HT1080 (cell line): ENCODE data around the gene NUP210. TPM values are rescaled to one million over a fixed set of nuclear protein-coding genes. Genes with fewer than 3 reads are reported as not detected.

Experiments
- DNase-seq: peaks from one replicate; pipeline ENCODE4 v3.0.0-alpha.2; 2015; ENCODE audit warnings: low read depth
- total RNA-seq: library from RNA; depleted of rRNA; stranded (reverse); fragments of >200 nt; shearing (Covaris generic); gene quantifications from 2 replicates; pipeline ENCODE4 v1.2.3, GENCODE V29; 2014

The NUP210 gene
- total RNA-seq, 1 experiment from 2014 or later: 0.39 TPM

DNA sequence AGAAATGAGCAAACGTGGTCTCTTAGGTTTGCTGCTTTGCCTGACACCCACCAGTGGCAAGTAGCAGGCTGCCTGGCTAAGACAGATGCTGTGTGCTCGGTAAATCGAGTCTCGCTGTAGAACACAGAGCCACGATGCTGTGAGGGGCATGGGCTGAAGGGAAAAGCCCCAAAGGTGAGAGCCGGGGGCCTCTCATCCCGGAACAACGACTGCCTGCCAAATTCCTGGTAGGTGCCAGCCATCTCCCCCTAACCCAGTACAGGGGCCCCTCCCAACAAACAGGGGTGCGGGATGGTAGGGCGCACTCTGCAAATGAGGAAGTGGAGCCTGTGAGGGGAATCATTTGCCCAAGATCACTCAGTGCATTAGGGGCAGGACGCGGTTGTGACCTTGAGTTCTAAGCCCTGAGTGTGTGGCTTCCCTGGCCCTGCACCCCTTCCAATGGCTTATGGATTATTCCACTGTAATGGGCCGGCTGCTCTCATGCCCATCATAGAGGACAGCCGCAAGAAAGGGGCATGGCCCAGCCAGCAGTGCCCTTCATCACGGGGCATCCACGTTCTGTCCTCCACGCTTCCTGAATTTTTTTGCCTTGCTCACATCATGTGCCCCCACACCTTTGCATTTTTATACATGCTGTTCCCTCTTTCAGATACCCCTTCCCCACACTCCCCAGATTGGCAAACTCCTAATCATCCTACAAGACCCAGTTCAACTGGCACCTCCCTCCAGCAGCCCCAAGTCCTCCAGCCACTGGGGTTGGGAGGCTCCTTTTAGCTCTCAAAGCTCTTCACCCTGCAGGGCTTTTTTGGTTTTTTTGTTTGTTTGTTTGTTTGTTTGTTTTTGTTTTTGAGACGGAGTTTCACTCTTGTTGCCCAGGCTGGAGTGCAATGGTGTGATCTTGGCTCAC lies 125.4 kb downstream of the NUP210 start:
- DNase-seq: no peak

DNA sequence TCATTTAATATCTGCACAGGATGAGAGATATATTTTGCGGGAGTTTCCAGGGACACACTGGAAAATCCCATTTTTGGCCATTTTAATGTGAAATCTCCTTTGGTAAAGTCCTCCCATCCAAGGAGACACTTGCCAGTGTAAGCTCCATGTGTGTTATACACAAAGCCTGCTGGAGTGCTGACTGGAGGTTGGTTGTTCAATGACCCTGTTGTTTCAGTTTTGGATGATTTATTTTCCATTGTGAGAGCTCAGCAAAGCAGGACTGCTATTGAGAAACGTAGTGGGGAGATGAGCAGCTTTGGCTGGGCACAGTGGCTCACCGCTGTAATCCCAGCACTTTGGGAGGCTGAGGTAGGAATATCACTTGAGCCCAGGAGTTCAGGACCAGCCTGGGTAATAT lies 127.7 kb downstream of the NUP210 start:
- DNase-seq: no peak

DNA sequence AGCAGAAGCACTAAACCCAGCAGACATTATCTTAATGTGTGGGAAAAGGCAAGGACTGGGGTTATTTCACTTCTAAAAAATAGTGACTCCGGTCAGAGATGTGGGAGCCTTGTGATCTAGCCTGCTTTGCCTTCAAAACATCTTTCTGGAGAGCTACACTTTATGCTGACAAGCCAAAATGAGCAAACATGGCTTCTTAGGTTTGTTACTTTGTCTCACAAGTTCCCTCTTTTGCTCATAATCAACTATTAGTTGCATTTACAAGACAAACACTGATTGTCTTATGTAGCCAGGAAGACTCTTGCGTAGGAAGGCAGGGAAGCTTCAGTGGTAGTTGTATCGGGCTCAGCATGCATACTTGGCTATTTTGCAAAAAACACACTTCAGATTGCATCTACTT lies 129.2 kb downstream of the NUP210 start:
- no peak for DNase-seq

DNA sequence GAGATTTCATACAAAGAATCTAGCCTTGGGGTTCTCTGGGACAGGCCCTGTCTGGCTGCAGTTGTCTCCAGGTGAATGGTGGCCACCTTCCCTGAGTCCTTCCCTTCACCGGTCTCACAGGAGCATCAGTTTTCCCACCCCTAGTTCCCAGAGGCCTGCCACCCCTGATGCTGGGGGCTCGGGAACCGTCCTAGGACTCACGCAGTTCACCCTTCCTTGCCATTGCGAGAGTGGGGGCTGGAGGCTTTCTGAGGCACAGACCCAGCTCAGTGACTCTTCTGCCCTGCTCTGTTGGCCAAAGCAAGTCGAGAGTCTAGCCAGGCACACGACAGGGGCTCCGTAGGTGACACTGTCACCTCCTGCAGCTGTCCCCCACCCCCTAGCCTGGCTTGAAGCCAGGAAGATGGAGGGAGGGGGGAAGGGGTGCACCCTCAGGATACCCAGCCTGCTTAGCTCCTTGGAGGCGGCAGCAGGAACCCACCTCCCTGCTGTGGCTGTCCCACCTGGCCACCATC lies 130.3 kb downstream of the NUP210 start:
- DNase-seq: no peak

DNA sequence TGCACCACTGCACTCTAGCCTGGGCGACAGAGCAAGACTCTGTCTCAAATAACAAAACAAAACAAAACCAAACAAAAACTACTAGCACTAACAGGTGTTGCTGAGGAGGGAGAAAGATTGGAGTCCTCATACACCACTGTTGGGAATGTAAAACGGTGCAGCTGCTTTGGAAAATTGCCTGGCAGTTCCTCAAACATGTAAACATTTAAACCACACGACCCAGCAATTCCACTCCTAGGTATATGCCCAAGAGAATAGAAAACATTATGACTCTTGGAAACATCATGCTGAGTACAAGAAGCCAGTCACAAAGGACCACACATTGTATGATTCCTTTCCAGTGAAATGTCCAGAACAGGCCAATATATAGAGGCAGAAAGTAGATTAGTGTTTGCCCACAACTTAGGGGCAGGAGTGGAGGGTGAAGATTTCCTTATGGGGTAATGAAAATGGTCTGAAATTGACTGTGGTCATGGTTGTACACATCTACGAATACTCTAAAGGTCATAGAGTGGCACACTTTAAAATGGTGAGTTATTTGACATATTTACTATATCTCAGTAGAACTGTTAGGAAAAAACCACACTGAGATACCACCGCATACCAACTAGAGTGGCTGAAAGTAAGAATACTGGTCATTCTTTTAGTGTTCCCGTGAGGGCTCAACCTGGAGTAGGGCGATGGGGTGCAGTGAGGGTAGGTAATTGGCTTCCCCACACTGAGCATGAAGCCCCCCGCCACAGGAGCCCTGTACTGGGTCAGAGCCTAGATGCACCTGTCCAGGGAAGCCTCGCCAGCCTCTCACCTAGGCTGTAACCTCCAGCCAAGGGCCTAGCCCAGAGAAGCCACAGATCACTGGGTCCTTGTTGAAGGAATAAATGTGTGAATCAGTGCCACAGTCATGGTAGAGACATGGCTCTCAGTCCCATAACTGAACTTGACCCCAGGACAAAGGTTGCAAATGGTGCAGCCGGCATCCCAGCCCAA lies 131.1 kb downstream of the NUP210 start:
- no peak for DNase-seq

DNA sequence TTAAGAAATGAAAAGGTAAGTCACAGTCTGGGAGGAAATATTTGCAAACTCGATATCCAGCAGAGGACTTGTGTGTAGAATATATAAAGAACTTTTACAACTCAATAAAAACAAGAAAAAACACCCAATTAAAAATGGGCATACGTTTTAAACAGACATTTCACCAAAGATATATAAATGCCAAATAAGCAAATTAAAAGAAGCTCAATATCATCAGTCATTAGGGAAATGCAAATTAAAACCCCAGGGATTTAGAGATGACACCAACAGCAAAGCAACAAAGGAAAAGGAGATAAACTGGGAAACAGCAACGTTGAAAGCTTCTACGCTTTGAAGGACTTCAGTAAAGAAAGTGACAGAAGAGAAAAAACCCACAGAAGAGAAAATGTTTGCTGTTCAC lies 132.3 kb downstream of the NUP210 start:
- no peak for DNase-seq

DNA sequence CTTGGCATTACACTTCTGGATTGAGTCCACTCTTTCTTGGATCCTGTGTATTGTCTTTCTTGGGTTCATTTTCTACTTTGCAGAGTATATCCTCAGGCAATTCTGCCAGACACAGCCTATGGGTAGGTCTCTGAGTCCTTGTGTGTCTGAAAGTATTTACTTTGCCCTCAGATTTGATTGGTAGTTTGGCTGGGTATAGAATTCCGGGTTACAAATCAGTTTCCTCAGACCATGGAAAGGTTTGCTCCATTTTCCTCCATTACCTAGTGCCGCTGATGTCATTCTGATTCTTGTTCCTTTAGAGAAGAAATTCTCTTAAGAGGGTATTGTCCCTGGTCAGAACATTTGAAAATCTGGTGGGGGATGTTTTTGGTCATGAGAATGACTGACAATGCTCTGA lies 133.2 kb downstream of the NUP210 start:
- DNase-seq: no peak

DNA sequence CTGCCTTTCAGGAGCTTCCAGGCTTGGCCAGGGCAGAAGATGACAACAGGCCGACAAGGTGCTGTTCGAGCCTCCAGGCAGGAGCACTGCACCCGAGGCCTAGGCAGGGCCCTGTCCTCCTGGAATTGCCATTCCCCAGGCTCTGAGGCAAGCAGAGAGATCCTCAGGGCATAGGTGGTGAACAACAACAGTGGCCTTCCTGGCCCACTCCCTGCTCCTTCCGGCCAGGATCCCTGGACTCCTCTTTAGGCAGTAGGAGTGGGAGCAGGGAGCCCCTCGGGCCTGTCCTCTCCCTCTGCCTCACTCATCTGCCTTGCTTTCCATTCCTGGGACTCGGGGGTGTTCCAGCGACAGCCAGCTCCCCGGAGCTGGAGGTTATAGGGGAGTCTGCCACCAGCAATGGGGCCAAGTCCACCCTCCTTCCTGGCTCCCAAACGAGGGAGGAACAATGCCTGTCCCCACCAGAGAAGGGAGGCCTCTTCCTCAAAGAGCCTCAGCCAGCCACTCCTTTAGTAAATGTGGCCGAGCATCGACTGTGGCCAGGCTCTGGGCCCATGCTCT lies 135.0 kb downstream of the NUP210 start:
- no peak for DNase-seq

DNA sequence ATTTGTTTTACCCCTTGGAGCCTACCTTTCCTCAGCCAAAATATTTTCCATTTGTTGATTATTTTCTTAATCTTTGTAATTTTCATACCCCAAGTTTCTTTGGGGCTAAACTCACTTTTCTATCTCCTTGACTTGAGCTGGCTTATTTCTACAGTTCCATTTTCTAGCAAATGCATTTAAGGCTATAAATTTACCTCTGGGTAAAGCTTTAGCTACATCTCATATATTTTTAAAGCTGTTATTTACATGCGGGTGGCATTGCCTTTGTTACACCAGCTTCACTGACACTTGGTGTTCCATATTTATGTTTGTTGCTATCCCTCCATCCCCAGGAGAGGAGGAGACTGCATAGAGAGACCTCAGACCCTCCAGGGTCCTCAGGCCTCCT lies 136.3 kb downstream of the NUP210 start:
- DNase-seq: no peak

DNA sequence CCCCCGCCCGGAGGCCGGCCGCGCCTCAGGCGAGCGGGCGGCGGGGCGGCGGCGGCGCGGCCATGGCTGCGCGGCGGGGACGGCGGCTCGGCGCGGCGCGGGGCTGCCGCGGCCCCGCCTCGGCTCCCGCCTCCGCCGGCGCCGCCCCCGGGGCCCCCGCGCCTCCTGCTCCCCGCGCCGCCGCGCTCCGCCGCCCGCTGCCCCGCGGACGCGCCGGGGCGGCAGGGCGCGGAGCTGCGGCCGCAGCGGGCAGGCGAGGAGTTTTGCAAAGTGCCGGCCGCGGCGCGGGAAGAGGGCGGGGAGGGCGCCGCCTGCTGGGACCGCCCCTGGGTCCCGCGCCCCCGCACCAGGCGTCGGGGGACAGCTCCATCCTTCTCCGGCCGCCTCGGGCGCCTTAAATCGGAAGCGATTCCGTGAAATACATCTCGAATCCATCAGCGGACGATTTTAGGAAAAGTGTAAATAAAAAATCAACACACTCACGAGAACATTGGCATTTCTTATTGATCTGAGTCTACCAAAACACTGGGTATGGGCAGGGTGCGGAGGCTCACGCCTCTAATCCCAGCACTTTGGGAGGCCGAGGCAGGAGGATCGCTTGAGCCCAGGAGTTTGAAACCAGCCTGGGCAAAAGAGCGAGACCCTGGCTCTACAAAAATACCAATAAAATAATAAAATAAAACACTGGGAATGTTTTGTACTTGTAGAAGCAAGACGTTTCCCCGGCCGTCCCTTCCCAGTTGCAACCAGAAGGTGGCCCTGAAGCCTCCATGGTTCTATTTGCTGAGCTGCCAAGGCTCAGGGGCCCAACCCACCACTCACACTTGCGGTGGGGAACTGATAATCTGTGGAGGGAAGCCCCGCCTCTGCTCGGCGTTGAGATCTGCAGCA lies 136.9 kb downstream of the NUP210 start:
- no peak for DNase-seq

DNA sequence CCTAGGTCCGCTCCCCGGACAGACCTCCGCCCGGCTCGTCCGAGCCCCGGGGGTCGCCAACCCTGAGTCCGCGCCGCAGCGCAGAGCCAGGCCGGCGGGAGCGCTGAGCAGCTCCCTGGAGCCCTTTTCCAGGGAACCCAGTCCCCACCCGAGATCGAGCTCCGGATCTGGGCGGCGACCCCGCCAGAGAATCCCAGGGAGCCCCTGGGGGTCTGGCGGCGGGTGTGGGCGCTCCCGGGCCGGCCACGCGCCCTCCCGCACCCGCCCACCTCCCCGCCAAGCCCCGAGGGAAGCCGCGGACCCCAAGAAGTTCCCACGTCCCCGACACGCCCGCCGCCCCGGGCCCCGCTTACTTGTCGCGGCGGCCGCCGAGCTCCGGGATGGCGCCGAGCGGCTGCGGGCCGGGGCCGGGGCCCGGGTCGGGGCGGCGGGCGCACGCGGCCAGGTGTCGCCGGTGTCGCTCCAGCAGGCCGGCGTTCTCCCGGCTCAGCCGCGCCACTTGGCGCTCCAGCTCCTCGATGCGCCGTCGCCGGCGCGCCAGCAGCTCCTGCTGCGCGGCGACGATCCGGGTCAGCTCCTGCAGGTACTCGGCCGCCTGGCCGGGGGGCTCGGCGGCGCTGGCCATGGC lies 137.7 kb downstream of the NUP210 start:
- no peak for DNase-seq

DNA sequence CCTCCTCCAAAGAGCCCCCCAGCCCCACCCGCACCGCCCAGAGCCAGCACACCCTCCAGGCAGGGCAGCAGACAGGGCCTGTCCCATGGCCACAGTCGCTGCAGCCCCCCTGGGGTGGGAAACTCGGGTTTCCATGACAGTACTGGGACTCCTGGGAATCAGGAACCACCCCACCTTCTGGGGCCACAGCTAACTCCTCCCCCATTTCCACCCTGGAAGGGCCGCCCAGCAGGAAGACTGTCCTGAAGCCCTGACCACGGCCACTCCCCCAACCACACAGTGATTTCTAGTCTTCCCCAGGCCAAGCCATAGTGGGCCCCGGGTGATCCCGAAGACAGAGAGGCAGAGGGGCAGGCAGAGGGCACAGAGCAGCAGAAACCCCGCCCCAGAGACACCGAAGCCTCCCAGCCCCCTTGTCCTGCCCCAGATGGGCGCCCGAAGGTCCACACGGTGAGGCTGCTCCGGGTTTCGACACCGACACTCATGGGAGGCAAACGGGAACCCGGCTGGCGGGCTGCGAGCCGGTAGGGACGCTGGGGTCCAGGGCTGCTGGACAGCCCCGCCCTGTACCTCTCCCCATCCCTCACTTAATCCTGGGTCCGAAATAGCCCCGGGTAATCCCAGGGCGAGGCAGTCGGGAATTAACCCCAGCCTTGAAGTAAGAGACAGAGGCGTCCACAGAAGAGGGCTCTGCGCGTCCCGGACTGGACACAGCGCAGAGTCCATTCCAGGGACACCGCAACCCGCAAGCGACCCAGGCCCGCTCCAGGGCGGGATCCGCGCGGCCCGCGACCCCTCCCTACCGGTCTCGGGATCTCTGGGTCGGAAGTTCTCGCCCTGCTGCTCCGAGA lies 138.4 kb downstream of the NUP210 start:
- no peak for DNase-seq

DNA sequence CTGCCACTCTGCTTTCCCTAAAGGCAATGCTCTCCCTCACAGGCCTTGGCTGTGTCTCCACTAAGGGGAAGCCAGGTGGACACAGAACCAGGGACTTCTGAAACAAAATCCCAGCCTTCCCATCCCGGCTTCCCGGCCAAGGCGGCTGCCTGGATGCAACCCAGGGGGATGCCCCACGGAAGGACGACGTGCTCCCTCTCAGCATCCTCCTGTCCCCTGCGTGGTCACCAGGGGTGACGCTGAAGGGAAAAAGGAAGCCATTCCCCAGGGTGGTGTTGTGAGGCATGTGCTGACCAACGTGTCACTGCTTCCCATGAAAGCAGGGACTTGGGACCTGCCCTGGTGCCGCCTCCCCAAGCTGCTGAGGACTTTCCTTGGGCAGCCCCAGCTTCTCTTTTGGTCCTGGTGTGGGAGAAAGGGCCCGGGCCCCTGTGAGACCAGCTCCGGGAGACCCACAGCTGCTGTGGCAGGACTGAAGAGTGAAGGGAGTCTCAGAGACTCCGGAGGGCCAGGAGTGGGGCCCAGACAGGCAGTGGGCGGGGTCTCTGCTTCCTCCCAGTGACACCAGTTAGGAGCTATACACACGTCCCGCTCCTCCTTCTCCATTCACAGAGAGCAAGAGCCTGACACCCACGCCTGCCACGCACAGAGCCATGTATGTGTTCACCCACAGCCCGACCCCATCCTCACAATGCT lies 139.2 kb downstream of the NUP210 start:
- no peak for DNase-seq

DNA sequence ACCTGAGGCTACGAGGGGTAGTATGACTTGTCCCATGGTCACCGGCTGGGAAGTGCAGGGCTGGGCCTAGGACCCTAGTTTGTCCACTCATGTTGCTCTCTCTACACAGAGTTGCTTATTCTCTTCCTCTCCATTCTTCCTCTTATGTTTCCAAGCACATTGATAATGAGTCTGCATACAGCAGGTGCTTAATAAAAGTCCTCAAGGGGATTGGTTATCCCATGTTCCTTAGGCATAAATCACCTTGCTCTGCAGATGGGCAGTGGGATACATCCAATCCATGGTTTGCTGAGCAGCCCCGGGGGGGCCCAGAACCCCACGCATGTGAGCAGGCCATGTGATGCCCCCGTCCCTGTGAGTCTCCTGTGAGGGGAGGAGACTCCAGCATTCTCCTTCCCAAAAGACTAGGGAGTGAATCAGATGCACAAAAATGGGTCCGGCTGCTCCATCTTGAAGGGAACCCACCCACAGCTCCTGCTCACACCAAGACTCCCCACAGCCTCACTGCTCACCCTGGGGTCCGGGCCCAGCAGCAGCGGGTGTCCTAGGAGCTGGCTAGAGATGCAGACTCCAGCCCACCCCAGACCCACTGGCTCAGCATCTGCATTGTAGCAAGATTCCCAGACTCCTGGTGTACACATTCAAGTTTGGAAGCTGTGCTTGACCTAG lies 139.9 kb downstream of the NUP210 start:
- no peak for DNase-seq

DNA sequence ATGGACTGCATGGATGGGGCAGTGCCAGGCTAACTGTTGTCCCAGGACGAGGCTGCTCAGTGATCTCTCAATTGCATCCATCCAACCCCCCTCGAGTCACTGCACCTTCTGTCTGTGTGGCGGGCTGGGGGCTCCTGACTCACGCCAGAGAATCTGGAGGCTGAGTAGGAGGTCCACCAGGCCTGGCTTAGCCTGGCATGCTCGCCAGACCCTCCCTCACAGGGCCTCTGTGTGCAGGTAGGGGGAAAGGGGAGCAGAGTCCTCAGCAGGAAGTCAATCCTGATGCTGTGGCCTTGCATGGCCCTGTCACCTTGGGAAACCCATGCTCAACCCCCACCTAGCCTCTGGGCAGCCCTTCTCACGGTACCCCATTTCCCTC lies 140.6 kb downstream of the NUP210 start:
- no peak for DNase-seq

DNA sequence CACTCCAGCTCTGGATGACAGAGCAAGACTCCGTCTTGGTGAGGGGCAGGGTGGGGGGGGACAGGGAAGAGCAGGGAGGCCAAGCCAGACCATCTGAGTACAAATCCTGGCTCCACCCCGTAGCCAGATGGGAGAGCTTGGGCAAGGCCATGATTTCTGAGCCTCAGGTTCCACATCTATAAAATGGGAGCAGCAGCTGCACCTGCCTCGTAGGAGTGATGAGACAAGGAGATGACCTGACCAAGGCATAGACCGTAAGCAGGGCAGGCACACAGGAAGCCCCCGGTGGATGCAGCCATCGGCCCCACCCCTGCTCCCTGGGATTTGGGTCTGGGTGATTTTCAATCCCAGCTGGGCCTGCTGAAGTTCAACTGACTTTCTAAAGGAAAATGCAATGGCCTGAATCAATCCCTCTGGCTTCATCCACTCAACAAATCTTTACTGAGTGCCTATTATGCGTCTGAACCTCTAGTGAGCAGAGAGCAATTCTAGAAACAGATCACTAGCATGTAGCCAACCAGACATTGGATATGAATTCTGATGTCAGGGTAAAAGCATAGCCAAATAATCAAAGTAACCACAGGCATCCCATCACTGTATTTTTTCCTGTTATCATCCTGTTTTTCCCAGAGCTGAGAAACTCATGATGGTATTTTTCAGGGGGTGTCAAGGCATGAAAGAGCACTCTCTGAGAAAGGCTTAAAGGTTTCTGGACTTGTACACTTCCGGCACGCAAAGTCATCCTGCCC lies 141.2 kb downstream of the NUP210 start:
- no peak for DNase-seq

DNA sequence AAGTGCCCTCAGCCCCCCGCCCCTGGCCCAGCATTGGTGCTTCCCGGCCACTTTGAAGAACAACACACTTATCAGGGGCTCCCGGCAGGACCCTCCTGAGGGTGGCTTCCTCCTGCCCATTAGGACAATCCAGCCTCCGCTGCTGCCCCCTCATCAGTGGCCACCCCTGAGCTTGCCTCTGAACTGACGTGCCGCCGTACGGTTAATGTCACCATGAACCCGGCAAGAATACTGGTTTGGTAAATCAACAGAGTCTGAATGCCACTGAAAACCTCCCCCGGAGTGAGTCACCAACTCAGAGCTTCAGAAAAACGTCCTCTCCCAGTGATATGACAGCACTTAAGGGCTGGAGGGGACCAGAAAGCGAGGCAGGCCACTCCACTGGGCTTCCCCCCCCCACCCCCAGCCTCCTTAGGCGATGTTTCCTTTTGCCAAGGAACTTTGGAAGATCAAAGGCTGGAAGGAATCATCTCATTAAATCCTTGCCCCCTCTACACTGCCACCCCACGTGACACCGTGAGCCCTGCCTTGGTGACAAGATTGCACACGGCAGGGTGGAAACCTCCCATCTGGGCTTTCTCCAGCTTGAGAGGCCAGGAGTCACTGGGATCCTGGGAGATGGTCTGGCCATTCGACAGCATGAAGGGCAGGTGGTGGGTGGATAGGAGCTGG lies 142.1 kb downstream of the NUP210 start:
- no peak for DNase-seq
